Thyroid gland (tissue), 4 donors: ENCODE results near the gene MED13.

Experiments used
- POLR2A ChIP-seq, 2 donors: fragments of 450-650 bp; IDR thresholded peaks; one replicate each; pipeline ENCODE4 v1.6.1; 2017; ENCODE audit warnings: antibody characterized with exemption in 2 of 2, mild to moderate bottlenecking in 2 of 2, moderate library complexity in 1 of 2
- TF ChIP-seq, protein P1 (sequence below), 6 experiments: fragments of 200-600 bp in 3 of 6; fragments of 450-650 bp in 3 of 6; sonication (generic) in 3 of 6; IDR thresholded peaks; one replicate each; pipeline ENCODE4 v1.5.1; 2016 to 2019; ENCODE audit warnings: antibody characterized with exemption in 6 of 6, mild to moderate bottlenecking in 2 of 6, inconsistent platforms in 1 of 6, moderate library complexity in 1 of 6

DNA sequence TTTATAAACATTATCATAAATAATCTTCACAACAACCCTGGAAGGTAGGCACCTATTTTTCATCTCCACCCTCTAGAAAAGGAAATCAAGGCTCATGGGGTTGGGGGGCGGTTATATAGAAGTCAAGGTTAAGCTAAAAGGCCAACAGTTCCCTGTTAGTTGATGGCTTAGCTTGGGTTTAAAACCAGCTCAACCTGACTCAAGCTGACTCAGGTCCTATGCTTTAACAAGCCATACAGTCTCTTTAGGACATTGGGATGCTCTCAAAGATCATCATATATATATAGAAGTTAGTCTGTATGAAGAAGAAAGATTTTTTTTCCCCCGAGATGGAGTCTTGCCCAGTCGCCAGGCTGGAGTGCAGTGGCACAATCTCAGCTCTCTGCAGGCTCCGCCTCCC, 44.8 kb upstream of the MED13 start:
- TF ChIP-seq, protein P1, sequence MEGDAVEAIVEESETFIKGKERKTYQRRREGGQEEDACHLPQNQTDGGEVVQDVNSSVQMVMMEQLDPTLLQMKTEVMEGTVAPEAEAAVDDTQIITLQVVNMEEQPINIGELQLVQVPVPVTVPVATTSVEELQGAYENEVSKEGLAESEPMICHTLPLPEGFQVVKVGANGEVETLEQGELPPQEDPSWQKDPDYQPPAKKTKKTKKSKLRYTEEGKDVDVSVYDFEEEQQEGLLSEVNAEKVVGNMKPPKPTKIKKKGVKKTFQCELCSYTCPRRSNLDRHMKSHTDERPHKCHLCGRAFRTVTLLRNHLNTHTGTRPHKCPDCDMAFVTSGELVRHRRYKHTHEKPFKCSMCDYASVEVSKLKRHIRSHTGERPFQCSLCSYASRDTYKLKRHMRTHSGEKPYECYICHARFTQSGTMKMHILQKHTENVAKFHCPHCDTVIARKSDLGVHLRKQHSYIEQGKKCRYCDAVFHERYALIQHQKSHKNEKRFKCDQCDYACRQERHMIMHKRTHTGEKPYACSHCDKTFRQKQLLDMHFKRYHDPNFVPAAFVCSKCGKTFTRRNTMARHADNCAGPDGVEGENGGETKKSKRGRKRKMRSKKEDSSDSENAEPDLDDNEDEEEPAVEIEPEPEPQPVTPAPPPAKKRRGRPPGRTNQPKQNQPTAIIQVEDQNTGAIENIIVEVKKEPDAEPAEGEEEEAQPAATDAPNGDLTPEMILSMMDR (IDR thresholded peaks at IDR 0.05): no peak
- TF ChIP-seq POLR2A (IDR thresholded peaks at IDR 0.05): no peak
